ACC112 (cell line): ENCODE results near the gene RALGPS2.

Experiments used
- H2AFZ ChIP-seq: fragments of 200-600 bp; sonication (generic); one replicate; pipeline ENCODE4 v1.6.0; 2017; ENCODE audit warnings: antibody characterized with exemption, low read length; ENCODE audit not compliant: unreplicated experiment
- H3K27ac ChIP-seq: fragments of 200-600 bp; sonication (generic); 2 replicates; pipeline ENCODE4 v1.5.1; 2014; ENCODE audit warnings: low read depth, mild to moderate bottlenecking, antibody characterized with exemption, low read length, moderate library complexity
- H3K27me3 ChIP-seq: fragments of 200-600 bp; sonication (generic); 2 replicates; pipeline ENCODE4 v1.6.1; 2014; ENCODE audit warnings: mild to moderate bottlenecking, antibody characterized with exemption, low read length, moderate library complexity, mixed read lengths; ENCODE audit not compliant: insufficient read depth
- H3K36me3 ChIP-seq: fragments of 200-600 bp; sonication (generic); 2 replicates; pipeline ENCODE4 v1.6.1; 2016; ENCODE audit warnings: mild to moderate bottlenecking, antibody characterized with exemption, low read length, moderate library complexity, mixed read lengths; ENCODE audit not compliant: insufficient read depth
- H3K4me1 ChIP-seq: fragments of 200-600 bp; sonication (generic); one replicate; pipeline ENCODE4 v1.6.1; 2016; ENCODE audit warnings: low read length, mixed read lengths; ENCODE audit not compliant: insufficient read depth, unreplicated experiment, control insufficient read depth
- H3K4me3 ChIP-seq: fragments of 200-600 bp; sonication (generic); 2 replicates; pipeline ENCODE4 v1.5.1; 2014; ENCODE audit warnings: mild to moderate bottlenecking, low read depth, low read length
- H3K79me2 ChIP-seq: fragments of 200-600 bp; sonication (generic); one replicate; pipeline ENCODE4 v1.6.0; 2016; ENCODE audit warnings: low read length; ENCODE audit not compliant: control insufficient read depth, unreplicated experiment, insufficient read depth

The RALGPS2 gene

DNA sequence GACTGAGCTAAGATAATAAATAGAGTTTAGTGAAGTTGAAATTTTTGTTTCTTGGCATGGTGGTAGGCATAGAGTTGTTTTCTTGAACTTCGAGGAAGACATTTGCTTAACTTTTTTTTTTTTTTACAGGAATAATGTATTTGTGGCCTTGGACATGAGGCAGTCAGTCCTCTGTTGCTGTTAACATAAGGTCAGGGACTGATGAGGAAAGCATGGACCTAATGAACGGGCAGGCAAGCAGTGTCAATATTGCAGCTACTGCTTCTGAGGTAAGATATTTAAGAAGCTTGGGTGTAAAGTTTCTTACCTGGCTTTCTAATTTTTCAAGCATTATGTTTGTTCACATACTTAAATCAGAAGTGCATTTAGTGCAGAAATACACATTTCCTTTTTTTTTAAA lies 51.5 kb downstream of the RALGPS2 start:
- Histone ChIP-seq H3K27ac (no peak overlapping the region), H2AFZ (no peak overlapping the region), H3K4me3 (no peak overlapping the region), H3K79me2 (no peaks in the 10 kb centered on the region), H3K36me3 (no peaks in the 10 kb centered on the region; the same call in 1 of the 2 replicates), H3K4me1 (no peaks in the 10 kb centered on the region), H3K27me3 (no peaks in the 10 kb centered on the region)

- Histone ChIP-seq H3K79me2 (no peaks in the 10 kb centered on the region), H3K27ac (no peak overlapping the region), H3K36me3 (no peaks in the 10 kb centered on the region; the same call in 1 of the 2 replicates)
Observed at GRCh38 chr1:178781533-178782330, 56.7 kb downstream of the RALGPS2 start.

GRCh38 chr1:178784131-178784536 lies 59.1 kb downstream of the RALGPS2 start:
- no peaks in the 10 kb centered on the region for H3K27me3 ChIP-seq
- no peaks in the 10 kb centered on the region for H3K79me2 ChIP-seq
- H3K27ac ChIP-seq: no peak overlapping the region
- H2AFZ ChIP-seq: peak overlapping the region; percentile 18
- H3K4me1 ChIP-seq: peaks cover 5% of the 10 kb centered on the region
- peaks cover 4% of the 10 kb centered on the region; the same call in 1 of the 2 replicates for H3K36me3 ChIP-seq
- H3K4me3 ChIP-seq: no peak overlapping the region

More at GRCh38 chr1:178781533-178782330, 56.7 kb downstream of the RALGPS2 start:
- Histone ChIP-seq H3K4me3 (no peak overlapping the region), H3K27me3 (no peaks in the 10 kb centered on the region), H2AFZ (no peak overlapping the region), H3K4me1 (peaks cover 5% of the 10 kb centered on the region)

- H3K79me2 ChIP-seq: no peaks in the 10 kb centered on the region
- H3K27me3 ChIP-seq: no peaks in the 10 kb centered on the region
- H3K4me3 ChIP-seq: no peak overlapping the region
- 0 out of 2 replicates have a peak, but pooled peaks cover 3% of the 10 kb centered on the region for H3K36me3 ChIP-seq
- H2AFZ ChIP-seq: no peak overlapping the region
- H3K4me1 ChIP-seq: no peaks in the 10 kb centered on the region
- H3K27ac ChIP-seq: no peak overlapping the region
Observed at GRCh38 chr1:178792394-178792793, 67.3 kb downstream of the RALGPS2 start.

DNA sequence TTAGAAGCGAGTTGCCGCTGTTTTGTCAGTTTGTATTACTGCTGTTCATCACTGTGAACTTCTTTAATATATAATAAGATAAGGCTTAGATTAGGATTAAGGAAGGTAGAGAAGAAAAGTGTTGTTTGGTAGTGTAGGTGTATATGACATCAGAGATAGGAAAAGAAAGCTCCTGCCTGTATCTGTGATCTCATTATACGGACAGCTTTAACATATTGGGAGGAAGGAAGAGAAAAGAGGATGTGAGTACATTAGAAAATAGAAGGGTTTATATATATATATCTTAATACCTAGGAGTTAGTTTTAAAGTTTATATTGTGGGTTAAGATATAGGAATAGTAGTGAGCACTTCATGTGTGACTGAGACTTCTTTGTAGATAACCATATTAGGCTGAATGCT lies 71.0 kb downstream of the RALGPS2 start:
- H3K79me2 ChIP-seq: no peaks in the 10 kb centered on the region

GRCh38 chr1:178797590-178797989 lies 72.5 kb downstream of the RALGPS2 start:
- Histone ChIP-seq H2AFZ (no peak overlapping the region), H3K4me3 (no peak overlapping the region), H3K4me1 (no peaks in the 10 kb centered on the region), H3K79me2 (no peaks in the 10 kb centered on the region), H3K36me3 (peaks cover 6% of the 10 kb centered on the region; the same call in 1 of the 2 replicates), H3K27me3 (no peaks in the 10 kb centered on the region), H3K27ac (no peak overlapping the region)

More for the DNA sequence above, 71.0 kb downstream of the RALGPS2 start:
- no peaks in the 10 kb centered on the region for H3K27me3 ChIP-seq
- H3K4me3 ChIP-seq: no peak overlapping the region
- no peak overlapping the region for H2AFZ ChIP-seq
- H3K36me3 ChIP-seq: peaks cover 6% of the 10 kb centered on the region; the same call in 1 of the 2 replicates
- no peak overlapping the region for H3K27ac ChIP-seq
- H3K4me1 ChIP-seq: no peaks in the 10 kb centered on the region

DNA sequence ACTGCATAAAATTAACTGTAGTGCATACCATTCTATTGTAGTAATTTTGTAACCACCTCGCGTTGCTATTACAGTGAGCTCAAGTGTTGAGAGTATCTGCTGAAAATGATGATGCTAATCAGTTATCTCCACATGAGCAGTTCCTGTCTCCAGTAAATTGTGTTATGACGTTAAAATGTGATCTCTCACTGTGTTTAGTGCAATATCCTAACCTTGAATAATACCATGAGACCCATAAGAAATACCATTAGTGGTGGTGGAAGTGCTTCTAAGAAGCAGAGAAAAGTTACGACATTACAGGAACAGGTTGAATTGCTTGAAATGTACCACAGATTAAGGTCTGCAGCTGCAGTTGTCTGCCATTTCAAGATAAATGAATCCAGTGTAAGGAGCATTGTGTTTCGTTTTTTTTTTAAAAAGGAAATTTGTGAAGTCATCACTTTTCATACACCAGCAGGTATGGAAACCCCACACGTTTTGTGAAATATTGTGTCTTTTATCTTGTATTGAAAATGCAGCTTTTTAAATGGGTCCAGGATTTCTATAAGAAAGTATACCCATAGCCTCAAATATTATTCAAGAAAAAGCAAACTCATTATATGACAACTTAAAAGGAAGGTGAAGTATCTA lies 73.3 kb downstream of the RALGPS2 start:
- no peak overlapping the region for H2AFZ ChIP-seq
- no peaks in the 10 kb centered on the region for H3K4me1 ChIP-seq
- H3K4me3 ChIP-seq: no peak overlapping the region
- H3K79me2 ChIP-seq: no peaks in the 10 kb centered on the region
- no peaks in the 10 kb centered on the region for H3K27me3 ChIP-seq
- no peak overlapping the region for H3K27ac ChIP-seq
- peaks cover 6% of the 10 kb centered on the region; the same call in 1 of the 2 replicates for H3K36me3 ChIP-seq

- H2AFZ ChIP-seq: no peak overlapping the region
- H3K27ac ChIP-seq: no peak overlapping the region
- no peaks in the 10 kb centered on the region for H3K79me2 ChIP-seq
- no peaks in the 10 kb centered on the region for H3K27me3 ChIP-seq
- H3K4me1 ChIP-seq: no peaks in the 10 kb centered on the region
- H3K36me3 ChIP-seq: peaks cover 6% of the 10 kb centered on the region; the same call in 1 of the 2 replicates
- H3K4me3 ChIP-seq: no peak overlapping the region
Observed at GRCh38 chr1:178802873-178803272, 77.8 kb downstream of the RALGPS2 start.

- H3K27me3 ChIP-seq: no peaks in the 10 kb centered on the region
- no peak overlapping the region for H3K4me3 ChIP-seq
- no peaks in the 10 kb centered on the region for H3K79me2 ChIP-seq
- no peaks in the 10 kb centered on the region for H3K4me1 ChIP-seq
- no peak overlapping the region for H2AFZ ChIP-seq
- no peaks in the 10 kb centered on the region for H3K36me3 ChIP-seq
- H3K27ac ChIP-seq: no peak overlapping the region
Observed at GRCh38 chr1:178806665-178807300, 81.7 kb downstream of the RALGPS2 start.

- Histone ChIP-seq H3K79me2 (no peaks in the 10 kb centered on the region), H2AFZ (no peak overlapping the region), H3K4me3 (no peak overlapping the region)
Observed at GRCh38 chr1:178808529-178808928, 83.5 kb downstream of the RALGPS2 start.

More at GRCh38 chr1:178808529-178808928, 83.5 kb downstream of the RALGPS2 start:
- Histone ChIP-seq H3K27ac (no peak overlapping the region), H3K36me3 (no peaks in the 10 kb centered on the region), H3K27me3 (no peaks in the 10 kb centered on the region), H3K4me1 (no peaks in the 10 kb centered on the region)
